ENCODE results near the gene SEMA4D.

- TF ChIP-seq, protein P1, sequence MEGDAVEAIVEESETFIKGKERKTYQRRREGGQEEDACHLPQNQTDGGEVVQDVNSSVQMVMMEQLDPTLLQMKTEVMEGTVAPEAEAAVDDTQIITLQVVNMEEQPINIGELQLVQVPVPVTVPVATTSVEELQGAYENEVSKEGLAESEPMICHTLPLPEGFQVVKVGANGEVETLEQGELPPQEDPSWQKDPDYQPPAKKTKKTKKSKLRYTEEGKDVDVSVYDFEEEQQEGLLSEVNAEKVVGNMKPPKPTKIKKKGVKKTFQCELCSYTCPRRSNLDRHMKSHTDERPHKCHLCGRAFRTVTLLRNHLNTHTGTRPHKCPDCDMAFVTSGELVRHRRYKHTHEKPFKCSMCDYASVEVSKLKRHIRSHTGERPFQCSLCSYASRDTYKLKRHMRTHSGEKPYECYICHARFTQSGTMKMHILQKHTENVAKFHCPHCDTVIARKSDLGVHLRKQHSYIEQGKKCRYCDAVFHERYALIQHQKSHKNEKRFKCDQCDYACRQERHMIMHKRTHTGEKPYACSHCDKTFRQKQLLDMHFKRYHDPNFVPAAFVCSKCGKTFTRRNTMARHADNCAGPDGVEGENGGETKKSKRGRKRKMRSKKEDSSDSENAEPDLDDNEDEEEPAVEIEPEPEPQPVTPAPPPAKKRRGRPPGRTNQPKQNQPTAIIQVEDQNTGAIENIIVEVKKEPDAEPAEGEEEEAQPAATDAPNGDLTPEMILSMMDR (conservative IDR thresholded peaks at IDR 0.05; ENCODE audit: low read length), result no peak
- TF ChIP-seq EZH2phosphoT487 (IDR thresholded peaks at IDR 0.05; ENCODE audit: borderline replicate concordance), result no peak
Observed at GRCh38 chr9:89363311-89363670, 134.6 kb downstream of the SEMA4D start.
